K562 (cell line): ENCODE data around the gene ZNF669.
"Not testable (repeated sequence)": the region's sequence is repeated elsewhere in the genome, so short reads cannot be mapped to it uniquely, and the experiment has no call there.

ENCODE experiments used
- BHLHE40 ChIP-seq: IDR thresholded peaks from 2 replicates; pipeline ENCODE4 v1.6.1; 2011; ENCODE audit warnings: low read length, improper control_type of control experiment
- EZH2 ChIP-seq: IDR thresholded peaks from 2 replicates; pipeline ENCODE4 v1.6.1; 2012; ENCODE audit warnings: low read depth, mild to moderate bottlenecking, inconsistent platforms, low read length, borderline replicate concordance
- FOXK2 ChIP-seq, 2 experiments: fragments of 450-650 bp; IDR thresholded peaks in 1 of 2; conservative IDR thresholded peaks in 1 of 2; 2 replicates each; pipeline ENCODE4 v1.6.1; 2016; ENCODE audit warnings: low read depth in 2 of 2, mild to moderate bottlenecking in 1 of 2
- KAT7 ChIP-seq: sonication (generic); formaldehyde crosslinking; IDR thresholded peaks from 2 replicates; pipeline ENCODE4 v1.8.0; 2022; ENCODE audit warnings: missing genetic modification reagents, mild to moderate bottlenecking, borderline replicate concordance
- NFYB ChIP-seq: IDR thresholded peaks from 2 replicates; pipeline ENCODE4 v1.6.1; 2011; ENCODE audit warnings: mild to moderate bottlenecking, moderate library complexity; ENCODE audit not compliant: insufficient read length; ENCODE audit errors: extremely low read depth
- ZBTB26 ChIP-seq: fragments of 450-650 bp; formaldehyde crosslinking; IDR thresholded peaks from 2 replicates; pipeline ENCODE4 v1.4.0; 2022; ENCODE audit warnings: missing genetic modification characterization

DNA sequence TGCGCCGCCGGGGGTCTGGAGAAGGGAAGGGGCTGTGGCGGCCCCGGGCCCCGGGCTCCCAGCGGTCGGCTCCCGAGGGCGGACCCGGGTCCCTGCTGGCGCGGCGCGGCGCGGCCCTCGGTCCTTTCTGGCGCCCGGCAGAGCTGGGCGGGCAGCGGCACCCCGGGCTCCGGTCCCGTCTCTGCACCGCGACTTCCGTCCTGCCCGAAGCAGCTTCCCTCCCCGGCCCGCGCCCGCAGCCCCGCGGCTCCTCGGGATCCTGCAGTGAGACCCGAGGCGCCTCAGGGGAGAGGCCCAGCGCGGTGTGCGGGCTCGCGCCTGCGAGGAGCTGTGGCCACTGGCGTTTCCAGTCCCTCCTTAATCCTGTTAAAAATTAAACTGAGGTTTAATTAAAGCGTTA, 22.4 kb upstream of the ZNF669 start:
- not testable (repeated sequence) for TF ChIP-seq NFYB; ZBTB26 (CRISPR knock-in tag); FOXK2 (conservative IDR thresholded peaks at IDR 0.05 in 1 of 2, IDR thresholded peaks at IDR 0.05 in 1 of 2; ENCODE audit: low read depth in 2 of 2); KAT7 (CRISPR knock-in tag); BHLHE40; EZH2
